Tibial nerve (tissue), 4 donors: Measurements from ENCODE around the gene BMERB1. TPM values are rescaled to one million over a fixed set of nuclear protein-coding genes. Genes with fewer than 3 reads are reported as not detected.

ENCODE experiments used
- DNase-seq, 2 donors: peaks; one replicate each; pipeline ENCODE4 v3.0.0-alpha.2; 2019; ENCODE audit warnings: low spot score in 2 of 2
- H3K27ac ChIP-seq, 4 donors: fragments of 200-600 bp; sonication (generic) in 3 of 4; one replicate each; pipeline ENCODE4 v1.5.1; 2017 to 2019; ENCODE audit warnings: mild to moderate bottlenecking in 1 of 4
- H3K27me3 ChIP-seq, 2 donors: fragments of 200-600 bp; sonication (generic) in 1 of 2; one replicate each; pipeline versions ENCODE4 v1.5.1 to v1.6.0; 2017 to 2019
- H3K36me3 ChIP-seq, 3 donors: fragments of 200-600 bp; sonication (generic); one replicate each; pipeline ENCODE4 v1.5.1; 2018 to 2019
- H3K4me1 ChIP-seq, 4 donors: fragments of 200-600 bp; sonication (generic) in 3 of 4; one replicate each; pipeline ENCODE4 v1.5.1; 2017 to 2019
- H3K4me3 ChIP-seq, 4 donors: fragments of 200-600 bp; sonication (generic) in 3 of 4; one replicate each; pipeline ENCODE4 v1.5.1; 2017 to 2019; ENCODE audit warnings: mild to moderate bottlenecking in 1 of 4, moderate library complexity in 1 of 4
- H3K9me3 ChIP-seq, 4 donors: fragments of 200-600 bp; sonication (generic) in 3 of 4; one replicate each; pipeline ENCODE4 v1.5.1; 2017 to 2019
- CTCF ChIP-seq, 5 experiments: fragments of 200-600 bp in 3 of 5; fragments of 450-650 bp in 2 of 5; sonication (generic) in 3 of 5; IDR thresholded peaks; one replicate each; pipeline ENCODE4 v1.5.1; 2016 to 2019; ENCODE audit warnings: antibody characterized with exemption in 5 of 5, mild to moderate bottlenecking in 3 of 5, moderate library complexity in 2 of 5
- EP300 ChIP-seq, 2 donors: sonication (generic); formaldehyde crosslinking; IDR thresholded peaks; one replicate each; pipeline ENCODE4 v1.6.1; 2017; ENCODE audit warnings: antibody characterized with exemption in 2 of 2, mild to moderate bottlenecking in 1 of 2
- POLR2A ChIP-seq, 2 donors: fragments of 450-650 bp; IDR thresholded peaks; one replicate each; pipeline ENCODE4 v1.6.1; 2017; ENCODE audit warnings: antibody characterized with exemption in 2 of 2, mild to moderate bottlenecking in 2 of 2, moderate library complexity in 2 of 2
- WGBS, 2 donors: methylation state at CpG; one replicate each; pipeline ENCODE4 v1.1.5; 2018; 5-methylcytosine and 5-hydroxymethylcytosine counted together
- total RNA-seq, 4 donors: library from RNA; depleted of rRNA; stranded (reverse); fragments of >200 nt; gene quantifications; one replicate each; pipeline ENCODE4 v1.1.0, GENCODE V29; 2016

Gene BMERB1
- total RNA-seq, 4 donors from 2014 or later = 42.9 to 85.9 (median 54.8) TPM

GRCh38 chr16:15598648-15599190, 164.3 kb downstream of the BMERB1 start:
- Histone ChIP-seq H3K36me3 (peaks cover 7 to 98% (median 49%) of the 10 kb centered on the region in 3 donors), H3K27ac (peak overlapping the region in 1 of 4 donors; percentile 28), H3K9me3 (no peaks in the 10 kb centered on the region), H3K4me3 (no peak overlapping the region), H3K27me3 (no peaks in the 10 kb centered on the region), H3K4me1 (peaks cover 0 to 13% (median 0%) of the 10 kb centered on the region in 4 donors)
- no peak for DNase-seq
- WGBS, 2 donors = 92 to 94% methylated on average over 17 of the region's 17 CpGs
- no peak for TF ChIP-seq CTCF (IDR thresholded peaks at IDR 0.05)
- TF ChIP-seq EP300 (IDR thresholded peaks at IDR 0.05) = no peak
- TF ChIP-seq POLR2A (IDR thresholded peaks at IDR 0.05) = no peak

- no peaks in the 10 kb centered on the region for H3K9me3 ChIP-seq
- WGBS, 2 donors = 87 to 91% methylated on average over 21 of the region's 21 CpGs
- TF ChIP-seq EP300 (IDR thresholded peaks at IDR 0.05) (no peak), POLR2A (IDR thresholded peaks at IDR 0.05) (no peak), CTCF (IDR thresholded peaks at IDR 0.05) (no peak)
Measured at GRCh38 chr16:15599303-15600070, 165.1 kb downstream of the BMERB1 start.

GRCh38 chr16:15601212-15601879, 167.0 kb downstream of the BMERB1 start:
- TF ChIP-seq EP300 (IDR thresholded peaks at IDR 0.05) (no peak), CTCF (IDR thresholded peaks at IDR 0.05) (no peak), POLR2A (IDR thresholded peaks at IDR 0.05) (no peak)
- no peak for DNase-seq
- Histone ChIP-seq H3K9me3 (no peaks in the 10 kb centered on the region), H3K4me3 (no peak overlapping the region), H3K27me3 (no peaks in the 10 kb centered on the region), H3K4me1 (peaks cover 0 to 13% (median 0%) of the 10 kb centered on the region in 4 donors), H3K27ac (peak overlapping the region in 1 of 4 donors; percentile 18), H3K36me3 (peaks cover 9 to 100% (median 52%) of the 10 kb centered on the region in 3 donors)
- 84 to 85% methylated on average over 9 of the region's 9 CpGs for WGBS, 2 donors

More at GRCh38 chr16:15599303-15600070, 165.1 kb downstream of the BMERB1 start:
- H3K4me1 ChIP-seq = peaks cover 0 to 13% (median 0%) of the 10 kb centered on the region in 4 donors
- peak overlapping the region in 2 of 4 donors; percentile 23 to 30 for H3K27ac ChIP-seq
- H3K36me3 ChIP-seq = peaks cover 9 to 99% (median 52%) of the 10 kb centered on the region in 3 donors
- DNase-seq = no peak
- no peak overlapping the region for H3K4me3 ChIP-seq
- H3K27me3 ChIP-seq = no peaks in the 10 kb centered on the region

- Histone ChIP-seq H3K4me3 (no peak overlapping the region), H3K36me3 (peaks cover 9 to 99% (median 44%) of the 10 kb centered on the region in 3 donors), H3K27ac (no peak overlapping the region), H3K9me3 (no peaks in the 10 kb centered on the region), H3K4me1 (peaks cover 0 to 11% (median 2%) of the 10 kb centered on the region in 4 donors), H3K27me3 (no peaks in the 10 kb centered on the region)
- DNase-seq = no peak
- TF ChIP-seq POLR2A (IDR thresholded peaks at IDR 0.05) (no peak), EP300 (IDR thresholded peaks at IDR 0.05) (no peak), CTCF (IDR thresholded peaks at IDR 0.05) (no peak)
- 94 to 95% methylated on average over 23 of the region's 23 CpGs for WGBS, 2 donors
Measured at GRCh38 chr16:15602285-15603044, 168.1 kb downstream of the BMERB1 start.
